Body of pancreas (tissue), 4 donors: ENCODE data around the gene ENTPD7.
A peak's percentile ranks its signal among the peaks of the same experiment; 100 is the strongest.

ENCODE experiments used
- CTCF ChIP-seq, 7 experiments: fragments of 450-650 bp in 4 of 7; fragments of 200-600 bp in 3 of 7; sonication (generic) in 3 of 7; IDR thresholded peaks; one replicate each; pipeline ENCODE4 v1.5.1; 2016 to 2019; ENCODE audit warnings: antibody characterized with exemption in 7 of 7
- POLR2A ChIP-seq, 3 donors: fragments of 450-650 bp; IDR thresholded peaks; one replicate each; pipeline ENCODE4 v1.6.1; 2016; ENCODE audit warnings: antibody characterized with exemption in 3 of 3, mild to moderate bottlenecking in 2 of 3

DNA sequence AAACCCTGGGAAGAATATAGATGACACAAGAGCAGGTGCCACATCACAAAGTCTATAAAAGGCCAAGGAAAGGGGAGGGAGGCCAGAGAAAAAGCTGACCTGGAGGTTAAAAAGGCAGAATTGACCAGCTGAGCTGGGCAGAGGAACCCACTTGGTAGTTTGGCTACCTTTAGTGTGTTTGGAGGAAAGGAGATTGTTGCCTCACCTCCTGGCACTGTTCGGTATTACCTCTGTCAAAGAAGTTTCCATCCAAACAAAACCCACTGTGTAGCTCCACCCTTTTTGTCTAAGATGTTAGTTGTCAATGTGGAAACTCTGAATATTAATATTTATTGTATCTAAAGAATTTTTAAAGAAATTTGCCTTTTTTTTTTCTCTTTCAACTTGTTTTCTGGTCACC lies 23.4 kb downstream of the ENTPD7 start:
- TF ChIP-seq CTCF (IDR thresholded peaks at IDR 0.05) (peak; percentile 12 to 58 (median 25)), POLR2A (IDR thresholded peaks at IDR 0.05) (no peak)
